Measurements from ENCODE around the gene TTLL5.

DNA sequence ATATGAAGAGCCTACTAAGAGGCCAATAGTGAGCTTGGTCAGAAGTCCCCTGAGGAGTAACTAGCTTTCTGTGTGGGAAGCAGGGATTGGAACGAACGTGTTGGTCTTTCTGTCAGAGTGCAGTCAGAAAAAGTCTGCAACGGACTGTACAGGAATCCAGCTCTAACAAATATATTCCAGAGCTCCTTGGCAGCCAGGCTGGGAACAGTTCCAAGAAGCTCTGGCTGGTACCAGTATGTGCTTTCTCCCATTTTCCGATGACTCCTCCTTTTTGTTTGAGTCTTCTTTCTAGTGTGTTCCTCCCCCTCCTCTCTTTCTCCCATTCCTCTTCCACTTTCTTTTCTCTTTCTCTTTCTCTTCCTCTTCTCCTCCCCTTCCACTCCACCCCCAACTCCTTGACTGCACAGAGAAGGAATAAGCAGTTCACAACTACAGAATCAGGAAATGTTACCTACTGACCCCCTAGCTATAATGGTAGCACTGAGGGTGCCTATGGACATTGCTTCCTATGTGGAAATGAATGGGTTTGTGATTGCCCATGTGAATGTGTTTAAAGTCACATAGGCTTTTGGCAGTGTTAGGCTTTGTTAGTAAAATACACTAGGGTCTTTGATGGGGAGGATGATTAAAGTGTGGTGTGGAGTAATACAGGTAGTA lies 59.9 kb downstream of the TTLL5 start:
- TF ChIP-seq CTCF (conservative IDR thresholded peaks at IDR 0.05; ENCODE audit: low read depth, low read length) (no peak), CEBPB (IDR thresholded peaks at IDR 0.05; ENCODE audit: low read depth, low read length) (no peak), RFX5 (IDR thresholded peaks at IDR 0.05; ENCODE audit: low read depth, low read length) (no peak), POLR2A (IDR thresholded peaks at IDR 0.05; ENCODE audit: low read depth, low read length) (no peak), MAZ (IDR thresholded peaks at IDR 0.05; ENCODE audit: borderline replicate concordance, low read depth, low read length) (no peak), FOS (IDR thresholded peaks at IDR 0.05; ENCODE audit: low read depth, low read length) (no peak), MAFK (IDR thresholded peaks at IDR 0.05; ENCODE audit: low read depth, low read length) (no peak), BHLHE40 (IDR thresholded peaks at IDR 0.05; ENCODE audit: low read depth, low read length) (no peak), RCOR1 (IDR thresholded peaks at IDR 0.05; ENCODE audit: insufficient replicate concordance, low read length) (no peak)
- TF ChIP-seq, protein P1, sequence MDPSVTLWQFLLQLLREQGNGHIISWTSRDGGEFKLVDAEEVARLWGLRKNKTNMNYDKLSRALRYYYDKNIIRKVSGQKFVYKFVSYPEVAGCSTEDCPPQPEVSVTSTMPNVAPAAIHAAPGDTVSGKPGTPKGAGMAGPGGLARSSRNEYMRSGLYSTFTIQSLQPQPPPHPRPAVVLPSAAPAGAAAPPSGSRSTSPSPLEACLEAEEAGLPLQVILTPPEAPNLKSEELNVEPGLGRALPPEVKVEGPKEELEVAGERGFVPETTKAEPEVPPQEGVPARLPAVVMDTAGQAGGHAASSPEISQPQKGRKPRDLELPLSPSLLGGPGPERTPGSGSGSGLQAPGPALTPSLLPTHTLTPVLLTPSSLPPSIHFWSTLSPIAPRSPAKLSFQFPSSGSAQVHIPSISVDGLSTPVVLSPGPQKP (IDR thresholded peaks at IDR 0.05; ENCODE audit: borderline replicate concordance, low read depth, low read length) = no peak
- TF ChIP-seq, protein P2, sequence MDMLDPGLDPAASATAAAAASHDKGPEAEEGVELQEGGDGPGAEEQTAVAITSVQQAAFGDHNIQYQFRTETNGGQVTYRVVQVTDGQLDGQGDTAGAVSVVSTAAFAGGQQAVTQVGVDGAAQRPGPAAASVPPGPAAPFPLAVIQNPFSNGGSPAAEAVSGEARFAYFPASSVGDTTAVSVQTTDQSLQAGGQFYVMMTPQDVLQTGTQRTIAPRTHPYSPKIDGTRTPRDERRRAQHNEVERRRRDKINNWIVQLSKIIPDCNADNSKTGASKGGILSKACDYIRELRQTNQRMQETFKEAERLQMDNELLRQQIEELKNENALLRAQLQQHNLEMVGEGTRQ (IDR thresholded peaks at IDR 0.05; ENCODE audit: low read depth, low read length) = no peak
